ENCODE results near the gene DHRS7. TPM values are rescaled to one million over a fixed set of nuclear protein-coding genes. Genes with fewer than 3 reads are reported as not detected.
A peak's percentile ranks its signal among the peaks of the same experiment; 100 is the strongest.

Gene DHRS7
- total and polyA plus RNA-seq, 9 of the 15 experiments (the other 6 are each of a cell fraction or from before 2014, with no cell fraction given), result 10.2 to 20.1 (median 15.7) TPM

GRCh38 chr14:60164712-60165546, at the start of gene DHRS7 (continued):
- TF ChIP-seq, protein P1, sequence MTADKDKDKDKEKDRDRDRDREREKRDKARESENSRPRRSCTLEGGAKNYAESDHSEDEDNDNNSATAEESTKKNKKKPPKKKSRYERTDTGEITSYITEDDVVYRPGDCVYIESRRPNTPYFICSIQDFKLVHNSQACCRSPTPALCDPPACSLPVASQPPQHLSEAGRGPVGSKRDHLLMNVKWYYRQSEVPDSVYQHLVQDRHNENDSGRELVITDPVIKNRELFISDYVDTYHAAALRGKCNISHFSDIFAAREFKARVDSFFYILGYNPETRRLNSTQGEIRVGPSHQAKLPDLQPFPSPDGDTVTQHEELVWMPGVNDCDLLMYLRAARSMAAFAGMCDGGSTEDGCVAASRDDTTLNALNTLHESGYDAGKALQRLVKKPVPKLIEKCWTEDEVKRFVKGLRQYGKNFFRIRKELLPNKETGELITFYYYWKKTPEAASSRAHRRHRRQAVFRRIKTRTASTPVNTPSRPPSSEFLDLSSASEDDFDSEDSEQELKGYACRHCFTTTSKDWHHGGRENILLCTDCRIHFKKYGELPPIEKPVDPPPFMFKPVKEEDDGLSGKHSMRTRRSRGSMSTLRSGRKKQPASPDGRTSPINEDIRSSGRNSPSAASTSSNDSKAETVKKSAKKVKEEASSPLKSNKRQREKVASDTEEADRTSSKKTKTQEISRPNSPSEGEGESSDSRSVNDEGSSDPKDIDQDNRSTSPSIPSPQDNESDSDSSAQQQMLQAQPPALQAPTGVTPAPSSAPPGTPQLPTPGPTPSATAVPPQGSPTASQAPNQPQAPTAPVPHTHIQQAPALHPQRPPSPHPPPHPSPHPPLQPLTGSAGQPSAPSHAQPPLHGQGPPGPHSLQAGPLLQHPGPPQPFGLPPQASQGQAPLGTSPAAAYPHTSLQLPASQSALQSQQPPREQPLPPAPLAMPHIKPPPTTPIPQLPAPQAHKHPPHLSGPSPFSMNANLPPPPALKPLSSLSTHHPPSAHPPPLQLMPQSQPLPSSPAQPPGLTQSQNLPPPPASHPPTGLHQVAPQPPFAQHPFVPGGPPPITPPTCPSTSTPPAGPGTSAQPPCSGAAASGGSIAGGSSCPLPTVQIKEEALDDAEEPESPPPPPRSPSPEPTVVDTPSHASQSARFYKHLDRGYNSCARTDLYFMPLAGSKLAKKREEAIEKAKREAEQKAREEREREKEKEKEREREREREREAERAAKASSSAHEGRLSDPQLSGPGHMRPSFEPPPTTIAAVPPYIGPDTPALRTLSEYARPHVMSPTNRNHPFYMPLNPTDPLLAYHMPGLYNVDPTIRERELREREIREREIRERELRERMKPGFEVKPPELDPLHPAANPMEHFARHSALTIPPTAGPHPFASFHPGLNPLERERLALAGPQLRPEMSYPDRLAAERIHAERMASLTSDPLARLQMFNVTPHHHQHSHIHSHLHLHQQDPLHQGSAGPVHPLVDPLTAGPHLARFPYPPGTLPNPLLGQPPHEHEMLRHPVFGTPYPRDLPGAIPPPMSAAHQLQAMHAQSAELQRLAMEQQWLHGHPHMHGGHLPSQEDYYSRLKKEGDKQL (CRISPR knock-in tag; IDR thresholded peaks at IDR 0.05; ENCODE audit: borderline replicate concordance), result no peak
- peak; percentile 27 for TF ChIP-seq ATF7 (IDR thresholded peaks at IDR 0.05)
- no peak for TF ChIP-seq POLR2B (IDR thresholded peaks at IDR 0.05; ENCODE audit: low read depth, partially characterized antibody)
- TF ChIP-seq PBX2 (CRISPR knock-in tag; IDR thresholded peaks at IDR 0.05; ENCODE audit: low read depth), result no peak
- no peak for TF ChIP-seq PBX2 (tag; conservative IDR thresholded peaks at IDR 0.05; ENCODE audit: low read depth)
- no peak for TF ChIP-seq BMI1 (IDR thresholded peaks at IDR 0.05; ENCODE audit: low read length)
- TF ChIP-seq GTF2F1 (IDR thresholded peaks at IDR 0.05; ENCODE audit: low read depth, low read length), result no peak
- TF ChIP-seq KDM5B (IDR thresholded peaks at IDR 0.05; ENCODE audit: insufficient replicate concordance, low read depth, low read length), result peak; percentile 64
- no peak for TF ChIP-seq POLR3A (IDR thresholded peaks at IDR 0.05; ENCODE audit: borderline replicate concordance, extremely low read depth, insufficient read depth, insufficient read length)
- TF ChIP-seq, protein P2, sequence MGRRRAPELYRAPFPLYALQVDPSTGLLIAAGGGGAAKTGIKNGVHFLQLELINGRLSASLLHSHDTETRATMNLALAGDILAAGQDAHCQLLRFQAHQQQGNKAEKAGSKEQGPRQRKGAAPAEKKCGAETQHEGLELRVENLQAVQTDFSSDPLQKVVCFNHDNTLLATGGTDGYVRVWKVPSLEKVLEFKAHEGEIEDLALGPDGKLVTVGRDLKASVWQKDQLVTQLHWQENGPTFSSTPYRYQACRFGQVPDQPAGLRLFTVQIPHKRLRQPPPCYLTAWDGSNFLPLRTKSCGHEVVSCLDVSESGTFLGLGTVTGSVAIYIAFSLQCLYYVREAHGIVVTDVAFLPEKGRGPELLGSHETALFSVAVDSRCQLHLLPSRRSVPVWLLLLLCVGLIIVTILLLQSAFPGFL (CRISPR knock-in tag; IDR thresholded peaks at IDR 0.05), result no peak
- TF ChIP-seq ZNF316 (IDR thresholded peaks at IDR 0.05), result peak; percentile 6; the same call in 1 of the 2 replicates
- TF ChIP-seq FOXM1 (IDR thresholded peaks at IDR 0.05; ENCODE audit: low read depth), result no peak
- no peak for TF ChIP-seq FOXM1 (CRISPR knock-in tag; IDR thresholded peaks at IDR 0.05; ENCODE audit: low read depth)
- no peak for TF ChIP-seq EZH2 (IDR thresholded peaks at IDR 0.05; ENCODE audit: borderline replicate concordance, low read depth, low read length)
- no peak for TF ChIP-seq BRF1 (IDR thresholded peaks at IDR 0.05; ENCODE audit: borderline replicate concordance, extremely low read depth, insufficient read length)
